ENCODE data around the gene ZDHHC16. TPM values are rescaled to one million over a fixed set of nuclear protein-coding genes. Genes with fewer than 3 reads are reported as not detected.

Gene ZDHHC16
- total RNA-seq, 1 experiment from 2014 or later = 57.7 TPM

DNA sequence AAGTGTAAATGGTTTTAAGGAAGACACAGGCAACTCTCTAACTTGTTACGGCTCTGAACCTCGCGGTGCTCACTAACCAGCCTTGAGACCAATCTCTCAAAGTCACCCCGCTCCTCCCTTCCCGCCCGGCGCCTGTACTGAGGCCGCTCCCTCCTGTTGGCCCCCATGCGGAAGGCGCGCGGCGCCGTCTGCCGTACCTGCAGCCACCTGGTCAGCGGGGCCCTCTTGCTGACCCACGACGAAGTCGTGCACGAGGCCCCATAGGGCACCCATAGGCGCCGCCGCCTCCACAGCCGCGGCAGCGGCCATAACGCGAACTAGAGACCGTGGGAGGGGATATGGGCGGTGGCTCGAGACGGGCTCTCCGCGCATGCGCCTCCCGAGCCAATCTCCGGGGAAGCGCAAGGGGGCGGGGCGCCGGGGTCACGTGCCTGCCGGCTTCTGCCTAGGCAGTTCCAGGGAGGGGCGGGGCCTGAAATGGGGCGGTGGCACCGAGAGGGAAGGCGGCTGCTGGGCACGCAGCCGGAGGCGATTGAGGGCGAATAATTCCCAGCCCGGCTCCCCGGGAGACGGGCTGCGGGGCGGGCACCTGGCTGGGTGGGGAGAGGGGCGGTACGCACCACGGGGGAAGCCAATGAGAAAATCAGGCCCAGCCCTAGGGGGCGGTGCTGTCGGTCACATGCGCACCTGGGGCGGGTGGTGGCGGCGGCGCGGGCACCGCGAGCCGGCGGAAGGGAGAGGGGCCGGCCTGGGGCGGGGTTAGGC lies 52.3 kb downstream of the ZDHHC16 start, which contains the start of gene MMS19:
Gene MMS19 (minus strand): TSS at position 347 of the 765 bp plus-strand sequence. CDS start 38 bp downstream, at position 309.
- peak; percentile 96 to 100 for DNase-seq (ENCODE audit: low read depth in 1 of 2, low spot score in 2 of 2)
- Histone ChIP-seq H3K27me3 (replicated peaks) (no peaks in the 10 kb centered on the region), H3K4me3 (peak within 1 kb of the TSS; percentile 73), H3K27ac (peak within 1 kb of the TSS; percentile 14), H3K36me3 (0 out of 2 replicates have a peak, but pooled peaks cover 15% of the 10 kb centered on the region), H3K9me3 (replicated peaks) (no peaks in the 10 kb centered on the region), H3K4me1 (replicated peaks) (peaks cover 9% of the 10 kb centered on the region; the same call in 1 of the 2 replicates)

DNA sequence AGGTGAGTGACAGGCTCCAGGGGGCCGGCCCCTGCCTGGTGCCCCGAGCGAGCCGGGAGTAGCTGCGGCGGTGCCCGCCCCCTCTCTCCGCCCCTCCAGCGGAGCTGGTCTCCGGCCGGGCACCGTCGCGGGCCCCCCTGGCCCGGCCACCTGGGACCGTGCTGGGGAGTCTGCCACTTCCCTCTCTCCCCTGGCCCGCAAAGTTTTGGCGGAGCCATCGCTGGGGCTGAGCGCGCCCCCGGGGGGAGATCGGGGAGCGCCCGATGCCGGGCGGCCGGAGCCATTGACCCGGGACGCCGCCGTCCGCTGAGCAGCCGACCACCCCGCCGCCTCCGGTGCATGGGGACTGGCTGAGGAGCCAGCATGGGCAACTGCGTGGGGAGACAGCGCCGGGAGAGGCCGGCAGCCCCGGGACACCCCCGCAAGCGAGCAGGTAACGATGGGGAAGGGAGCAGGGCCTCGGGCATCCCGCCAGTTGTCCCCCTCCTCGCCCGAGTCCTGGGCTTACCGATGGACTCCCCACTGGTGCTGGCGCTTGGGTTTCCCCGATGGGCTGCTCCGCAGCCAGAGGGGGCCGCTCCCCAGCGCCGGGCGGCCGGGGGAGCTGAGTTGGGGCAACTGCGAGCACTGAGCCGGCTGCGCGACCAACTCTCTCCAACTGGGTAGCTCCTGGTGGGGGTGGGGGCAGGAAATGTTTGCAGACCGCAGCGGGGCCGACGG lies 53.0 kb downstream of the ZDHHC16 start, which contains the start of gene UBTD1:
Gene UBTD1 (plus strand): TSS at position 84 of the 720 bp plus-strand sequence. CDS start 280 bp downstream, at position 364.
- Histone ChIP-seq H3K27ac (peak within 1 kb of the TSS; percentile 14), H3K9me3 (replicated peaks) (no peaks in the 10 kb centered on the region), H3K36me3 (0 out of 2 replicates have a peak, but pooled peaks cover 12% of the 10 kb centered on the region), H3K4me3 (peak within 1 kb of the TSS; percentile 73), H3K4me1 (replicated peaks) (peaks cover 9% of the 10 kb centered on the region; the same call in 1 of the 2 replicates), H3K27me3 (replicated peaks) (no peaks in the 10 kb centered on the region)
- peak in 1 of 2 experiments; percentile 60 for DNase-seq (ENCODE audit: low read depth in 1 of 2, low spot score in 2 of 2)

DNA sequence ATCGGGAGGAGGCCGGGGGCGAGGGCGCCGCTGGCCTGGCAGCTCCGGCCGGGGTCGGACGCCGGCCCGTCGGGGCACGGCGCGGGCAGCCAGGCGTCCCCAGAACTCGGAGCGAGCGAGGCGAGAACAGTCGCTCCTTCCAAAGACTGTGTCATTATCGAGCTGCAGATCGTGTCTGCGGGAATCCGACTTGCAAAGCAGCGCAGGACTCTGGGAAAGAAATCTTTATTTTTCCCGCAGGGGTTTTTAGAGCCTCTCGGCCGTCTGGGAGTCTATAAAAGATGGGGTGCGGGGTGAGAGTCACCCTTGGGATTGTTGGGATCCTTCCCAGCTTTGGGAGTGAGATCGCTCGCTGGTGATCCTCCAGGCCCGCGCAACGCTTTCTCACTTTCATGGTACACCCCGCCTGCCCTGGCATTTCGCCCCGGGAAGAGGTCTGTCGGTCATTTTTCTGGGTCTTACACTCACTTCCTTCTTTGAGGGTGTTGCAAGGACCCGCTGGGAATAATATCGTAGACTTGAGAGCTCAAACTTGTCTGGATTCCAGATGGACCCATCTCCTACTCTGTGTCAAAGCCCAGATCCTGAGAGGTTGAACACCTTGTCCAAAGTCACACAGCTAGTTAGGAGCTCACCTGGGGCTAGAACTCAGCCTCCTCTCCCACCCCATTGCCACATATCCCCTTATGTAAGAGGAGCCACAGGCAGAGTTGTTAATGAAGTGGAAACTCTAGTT lies 53.8 kb downstream of the ZDHHC16 start:
- H3K36me3 ChIP-seq = 0 out of 2 replicates have a peak, but pooled peaks cover 12% of the 10 kb centered on the region
- peaks cover 9% of the 10 kb centered on the region; the same call in 1 of the 2 replicates for H3K4me1 ChIP-seq (replicated peaks)
- DNase-seq (ENCODE audit: low read depth in 1 of 2, low spot score in 2 of 2) = peak in 1 of 2 experiments; percentile 32
- H3K4me3 ChIP-seq = peak overlapping the region; percentile 73
- H3K9me3 ChIP-seq (replicated peaks) = no peaks in the 10 kb centered on the region
- H3K27ac ChIP-seq = no peak overlapping the region
- H3K27me3 ChIP-seq (replicated peaks) = no peaks in the 10 kb centered on the region

DNA sequence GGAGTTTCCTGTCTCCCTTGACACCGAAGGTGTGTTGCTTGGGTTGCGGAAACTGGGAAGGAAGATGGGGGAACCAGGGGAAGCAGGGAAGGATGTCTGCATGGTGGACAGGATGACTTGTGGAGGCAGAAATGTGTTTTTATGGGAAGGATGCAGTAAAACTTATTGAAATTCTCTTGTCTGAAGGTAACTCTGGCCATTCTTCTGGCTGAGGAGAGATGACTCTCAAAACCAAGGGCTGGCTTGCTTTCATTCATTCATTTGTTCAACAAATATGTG lies 54.3 kb downstream of the ZDHHC16 start:
- no peak overlapping the region; the same call in 1 of the 2 replicates for H3K4me3 ChIP-seq
- H3K36me3 ChIP-seq = 0 out of 2 replicates have a peak, but pooled peaks cover 12% of the 10 kb centered on the region
- H3K4me1 ChIP-seq (replicated peaks) = peaks cover 9% of the 10 kb centered on the region; the same call in 1 of the 2 replicates
- no peak overlapping the region for H3K27ac ChIP-seq
- DNase-seq (ENCODE audit: low read depth in 1 of 2, low spot score in 2 of 2) = no peak
- no peaks in the 10 kb centered on the region for H3K27me3 ChIP-seq (replicated peaks)
- no peaks in the 10 kb centered on the region for H3K9me3 ChIP-seq (replicated peaks)

DNA sequence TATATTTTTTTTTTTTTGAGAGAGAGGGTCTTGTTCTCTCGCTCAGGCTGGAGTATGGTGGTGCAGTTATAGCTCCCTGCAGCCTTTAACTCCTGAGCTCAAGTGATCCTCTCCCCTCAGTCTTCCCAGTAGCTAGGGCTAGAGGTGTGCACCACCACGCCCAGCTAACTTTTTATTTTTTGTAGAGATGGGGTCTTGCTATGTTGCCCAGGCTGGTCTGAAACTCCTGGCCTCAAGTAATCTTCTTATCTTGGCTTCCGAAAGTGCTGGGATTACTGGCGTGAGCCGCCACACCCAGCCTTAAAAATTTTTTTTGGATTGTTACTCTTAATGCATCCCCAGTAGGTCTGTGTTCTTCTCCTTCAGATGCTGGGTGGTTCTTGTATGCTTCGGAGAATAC lies 56.9 kb downstream of the ZDHHC16 start:
- 0 out of 2 replicates have a peak, but pooled peaks cover 6% of the 10 kb centered on the region for H3K36me3 ChIP-seq
- no peak overlapping the region for H3K4me3 ChIP-seq
- no peak for DNase-seq (ENCODE audit: low read depth in 1 of 2, low spot score in 2 of 2)
- H3K27me3 ChIP-seq (replicated peaks) = no peaks in the 10 kb centered on the region
- no peak overlapping the region for H3K27ac ChIP-seq
- peaks cover 5% of the 10 kb centered on the region; the same call in 1 of the 2 replicates for H3K4me1 ChIP-seq (replicated peaks)
- H3K9me3 ChIP-seq (replicated peaks) = no peaks in the 10 kb centered on the region

DNA sequence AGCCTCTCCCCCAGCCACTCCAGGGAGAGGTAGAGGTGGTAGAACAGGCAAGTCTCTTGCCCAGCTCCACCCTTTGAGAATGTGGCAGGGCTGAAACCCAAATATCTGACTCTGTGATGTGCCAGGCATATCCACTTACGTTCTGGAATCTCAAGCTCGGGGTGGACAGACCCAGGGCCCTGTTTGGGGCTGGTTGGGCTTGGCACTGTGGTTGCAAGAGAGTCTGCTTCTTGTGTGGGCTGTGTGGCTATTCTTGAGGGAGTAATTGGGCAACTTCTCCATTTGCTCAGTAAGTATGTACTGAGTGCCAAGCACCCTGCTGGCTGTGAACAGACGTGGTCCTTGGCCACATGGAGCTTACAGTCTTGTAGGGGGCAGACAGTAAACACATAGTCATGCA lies 57.4 kb downstream of the ZDHHC16 start:
- Histone ChIP-seq H3K4me1 (replicated peaks) (peaks cover 5% of the 10 kb centered on the region; the same call in 1 of the 2 replicates), H3K27ac (no peak overlapping the region), H3K4me3 (no peak overlapping the region), H3K27me3 (replicated peaks) (no peaks in the 10 kb centered on the region), H3K9me3 (replicated peaks) (no peaks in the 10 kb centered on the region), H3K36me3 (0 out of 2 replicates have a peak, but pooled peaks cover 6% of the 10 kb centered on the region)
- DNase-seq (ENCODE audit: low read depth in 1 of 2, low spot score in 2 of 2) = no peak

DNA sequence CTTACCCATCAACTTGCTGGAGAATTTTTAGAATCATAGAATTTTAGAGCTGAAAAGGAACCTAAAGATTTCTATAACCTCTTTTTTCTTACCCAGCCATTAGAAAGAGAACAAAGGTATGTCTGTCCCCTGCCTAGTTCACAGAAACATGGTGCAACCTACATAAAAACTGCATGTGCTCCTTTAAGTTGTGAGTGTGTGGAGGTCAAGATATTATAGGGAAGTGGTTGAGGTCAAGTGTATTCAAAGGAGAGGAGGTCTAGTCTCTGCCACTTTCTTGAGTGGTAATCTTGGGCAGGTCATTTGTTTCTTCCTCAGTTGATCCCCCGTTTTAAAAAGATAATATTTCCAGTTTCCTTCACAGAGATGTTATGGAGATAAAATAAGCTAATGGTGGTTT lies 59.2 kb downstream of the ZDHHC16 start:
- Histone ChIP-seq H3K9me3 (replicated peaks) (no peaks in the 10 kb centered on the region), H3K4me1 (replicated peaks) (peaks cover under 1% of the 10 kb centered on the region; the same call in 1 of the 2 replicates), H3K36me3 (no peaks in the 10 kb centered on the region), H3K27me3 (replicated peaks) (no peaks in the 10 kb centered on the region), H3K4me3 (no peak overlapping the region), H3K27ac (no peak overlapping the region)
- DNase-seq (ENCODE audit: low read depth in 1 of 2, low spot score in 2 of 2) = no peak

DNA sequence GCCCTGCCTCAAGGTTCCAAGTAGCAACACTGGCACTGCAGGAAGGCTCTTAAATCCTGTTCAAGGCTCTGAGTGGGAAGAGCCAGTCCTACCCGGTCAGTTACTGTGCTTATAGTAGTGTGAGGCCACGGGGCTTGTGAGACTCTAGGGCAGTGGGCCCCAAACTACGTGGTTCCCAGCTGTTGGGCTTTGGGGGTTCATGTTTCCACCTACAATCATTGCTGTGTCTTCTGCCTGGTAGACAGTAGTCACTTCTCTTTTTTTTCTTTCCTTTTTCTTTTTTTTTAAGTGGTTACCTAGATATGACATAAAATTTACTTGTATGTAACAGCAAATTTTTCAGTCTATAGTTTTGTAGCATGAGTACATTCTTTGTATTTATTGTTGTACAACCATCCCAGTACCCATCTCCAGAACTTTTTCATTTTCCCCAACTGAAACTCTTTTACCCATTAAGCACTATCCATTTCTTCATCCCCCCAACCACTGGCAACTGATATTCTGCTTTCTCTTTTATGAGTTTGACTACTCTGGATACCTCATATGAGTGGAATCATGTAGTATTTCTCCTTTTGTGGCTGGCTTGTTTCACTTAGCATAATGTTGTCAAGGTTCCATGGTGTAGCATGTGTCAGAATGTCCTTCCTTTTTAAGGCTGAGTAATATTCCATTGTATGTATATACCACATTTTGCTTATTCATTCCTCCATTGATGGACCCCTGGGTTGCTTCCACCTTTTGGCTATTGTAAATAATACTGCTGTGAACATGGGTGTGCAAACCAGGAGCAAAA lies 60.4 kb downstream of the ZDHHC16 start:
- no peak overlapping the region for H3K27ac ChIP-seq
- no peaks in the 10 kb centered on the region for H3K36me3 ChIP-seq
- H3K4me1 ChIP-seq (replicated peaks) = no peaks in the 10 kb centered on the region

More for the DNA sequence above, 60.4 kb downstream of the ZDHHC16 start:
- H3K9me3 ChIP-seq (replicated peaks) = no peaks in the 10 kb centered on the region
- no peaks in the 10 kb centered on the region for H3K27me3 ChIP-seq (replicated peaks)
- H3K4me3 ChIP-seq = no peak overlapping the region
- no peak for DNase-seq (ENCODE audit: low read depth in 1 of 2, low spot score in 2 of 2)

Other genes starting within 250 kb of the ZDHHC16 start
- gene ARHGAP19, start 153.5 kb upstream of the ZDHHC16 start, total RNA-seq (2014; rRNA removed; shearing (Covaris generic)) = 18.5 and 20.6 TPM in 2 replicates
- 1.7 and 2.2 TPM in 2 replicates for gene FRAT1, start 126.9 kb upstream of the ZDHHC16 start, total RNA-seq (2014; rRNA removed; shearing (Covaris generic))
- gene FRAT2, start 111.4 kb upstream of the ZDHHC16 start, total RNA-seq (2014; rRNA removed; shearing (Covaris generic)) = 6.4 and 6.9 TPM in 2 replicates
- gene RRP12, start 44.8 kb upstream of the ZDHHC16 start, total RNA-seq (2014; rRNA removed; shearing (Covaris generic)) = 25.1 and 26.4 TPM in 2 replicates
- 475 and 591 TPM in 2 replicates for gene PGAM1, start 20.0 kb upstream of the ZDHHC16 start, total RNA-seq (2014; rRNA removed; shearing (Covaris generic))
- 59.1 and 60.1 TPM in 2 replicates for gene EXOSC1, start 169 bp upstream of the ZDHHC16 start, total RNA-seq (2014; rRNA removed; shearing (Covaris generic))
- gene MMS19, start 52.2 kb downstream of the ZDHHC16 start, total RNA-seq (2014; rRNA removed; shearing (Covaris generic)) = 60.5 and 71.3 TPM in 2 replicates
- 14.8 and 15.8 TPM in 2 replicates for gene UBTD1, start 52.7 kb downstream of the ZDHHC16 start, total RNA-seq (2014; rRNA removed; shearing (Covaris generic))
- 0.22 TPM in 1 of 2 replicates, not detected in the other for gene ANKRD2, start 126.6 kb downstream of the ZDHHC16 start, total RNA-seq (2014; rRNA removed; shearing (Covaris generic))
- gene HOGA1, start 138.2 kb downstream of the ZDHHC16 start, total RNA-seq (2014; rRNA removed; shearing (Covaris generic)) = 0.21 TPM in 1 of 2 replicates, not detected in the other
- not detected in 2 replicates for gene C10orf62, start 143.5 kb downstream of the ZDHHC16 start, total RNA-seq (2014; rRNA removed; shearing (Covaris generic))
- gene MORN4, start 187.3 kb downstream of the ZDHHC16 start, total RNA-seq (2014; rRNA removed; shearing (Covaris generic)) = 4.4 and 6.8 TPM in 2 replicates
- 14.9 and 19.6 TPM in 2 replicates for gene PI4K2A, start 194.5 kb downstream of the ZDHHC16 start, total RNA-seq (2014; rRNA removed; shearing (Covaris generic))
- 4.3 and 8.6 TPM in 2 replicates for gene AVPI1, start 241.1 kb downstream of the ZDHHC16 start, total RNA-seq (2014; rRNA removed; shearing (Covaris generic))

All from SJSA1 (cell line).